ENCODE measurements around the gene TACC2. TPM values are rescaled to one million over a fixed set of nuclear protein-coding genes. Genes with fewer than 3 reads are reported as not detected.

Gene TACC2
- total RNA-seq, 4 donors from 2014 or later, result 191 to 400 (median 261) TPM

DNA sequence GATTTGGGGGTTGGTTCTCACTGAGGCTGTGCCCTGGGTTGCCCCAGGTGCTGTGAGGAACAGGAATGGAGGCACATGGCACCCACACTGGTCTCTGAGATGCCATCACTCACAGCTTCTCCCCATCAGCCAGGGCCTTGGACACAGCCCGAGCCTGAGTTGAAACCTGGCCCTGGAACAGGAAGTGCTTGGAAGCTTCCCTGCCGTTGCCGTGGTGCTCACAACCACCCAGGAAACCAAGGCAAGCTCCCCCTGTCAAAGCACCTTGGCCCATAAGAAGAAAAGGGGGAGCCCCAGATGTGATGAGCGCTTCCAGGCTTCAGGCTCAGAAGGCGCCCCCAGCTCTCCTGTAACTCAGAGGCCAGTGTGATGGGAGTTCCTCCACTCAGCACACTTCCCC lies 282.1 kb downstream of the TACC2 start, which contains the start of gene BTBD16:
Gene BTBD16 (plus strand): TSS at position 221 of the 400 bp plus-strand sequence. CDS start 3,786 bp downstream, outside the sequence.
- no peak within 1 kb of the TSS for H3K4me3 ChIP-seq (ENCODE audit: low read depth, poor library complexity, severe bottlenecking)
- WGBS, 2 donors, result 47 to 63% methylated on average over 5 of the region's 5 CpGs
- TF ChIP-seq POLR2A (IDR thresholded peaks at IDR 0.05), result no peak
- TF ChIP-seq, protein P1, sequence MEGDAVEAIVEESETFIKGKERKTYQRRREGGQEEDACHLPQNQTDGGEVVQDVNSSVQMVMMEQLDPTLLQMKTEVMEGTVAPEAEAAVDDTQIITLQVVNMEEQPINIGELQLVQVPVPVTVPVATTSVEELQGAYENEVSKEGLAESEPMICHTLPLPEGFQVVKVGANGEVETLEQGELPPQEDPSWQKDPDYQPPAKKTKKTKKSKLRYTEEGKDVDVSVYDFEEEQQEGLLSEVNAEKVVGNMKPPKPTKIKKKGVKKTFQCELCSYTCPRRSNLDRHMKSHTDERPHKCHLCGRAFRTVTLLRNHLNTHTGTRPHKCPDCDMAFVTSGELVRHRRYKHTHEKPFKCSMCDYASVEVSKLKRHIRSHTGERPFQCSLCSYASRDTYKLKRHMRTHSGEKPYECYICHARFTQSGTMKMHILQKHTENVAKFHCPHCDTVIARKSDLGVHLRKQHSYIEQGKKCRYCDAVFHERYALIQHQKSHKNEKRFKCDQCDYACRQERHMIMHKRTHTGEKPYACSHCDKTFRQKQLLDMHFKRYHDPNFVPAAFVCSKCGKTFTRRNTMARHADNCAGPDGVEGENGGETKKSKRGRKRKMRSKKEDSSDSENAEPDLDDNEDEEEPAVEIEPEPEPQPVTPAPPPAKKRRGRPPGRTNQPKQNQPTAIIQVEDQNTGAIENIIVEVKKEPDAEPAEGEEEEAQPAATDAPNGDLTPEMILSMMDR (IDR thresholded peaks at IDR 0.05), result no peak
- peak in 1 of 2 donors; percentile 52 for DNase-seq (ENCODE audit: low spot score in 2 of 2)
- intact Hi-C loops (cut with DNase I; ENCODE audit: low total_unique reads), result no loop called here

DNA sequence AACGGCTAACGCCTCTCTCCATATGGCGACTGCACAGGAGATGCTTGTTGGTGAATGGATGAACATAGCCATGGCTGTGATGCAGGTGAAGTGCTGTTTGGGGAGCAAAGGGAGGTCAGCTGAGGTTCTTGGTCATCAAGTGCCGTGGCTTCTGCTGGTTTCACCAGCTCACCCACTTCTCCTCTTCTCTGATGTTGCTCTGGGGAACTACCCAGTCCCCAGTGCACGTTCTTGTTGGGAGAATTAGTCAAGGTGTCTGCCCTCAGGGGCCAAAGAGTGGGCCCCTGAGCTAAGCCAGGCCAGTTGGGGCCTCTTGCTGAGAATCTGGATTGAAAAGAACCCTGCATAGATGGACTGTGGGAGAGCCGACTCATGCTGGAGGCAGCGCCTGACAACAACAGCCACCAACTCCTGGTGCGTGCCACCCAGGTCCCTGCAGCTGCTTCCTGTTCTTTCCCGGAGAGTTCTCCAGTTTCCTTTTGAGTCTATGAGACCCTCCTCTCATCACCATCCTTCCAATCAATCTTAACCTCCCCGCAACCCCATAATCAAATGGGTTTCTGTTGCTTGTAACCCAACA lies 285.1 kb downstream of the TACC2 start:
- peak in 1 of 2 donors; percentile 57 for DNase-seq (ENCODE audit: low spot score in 2 of 2)
- H3K4me3 ChIP-seq (ENCODE audit: low read depth, poor library complexity, severe bottlenecking), result no peak overlapping the region
- intact Hi-C loops (cut with DNase I; ENCODE audit: low total_unique reads), result no loop called here
- no peak for TF ChIP-seq POLR2A (IDR thresholded peaks at IDR 0.05)
- TF ChIP-seq, protein P1 (IDR thresholded peaks at IDR 0.05), result no peak
- WGBS, 2 donors, result 85 to 88% methylated on average over 10 of the region's 10 CpGs

DNA sequence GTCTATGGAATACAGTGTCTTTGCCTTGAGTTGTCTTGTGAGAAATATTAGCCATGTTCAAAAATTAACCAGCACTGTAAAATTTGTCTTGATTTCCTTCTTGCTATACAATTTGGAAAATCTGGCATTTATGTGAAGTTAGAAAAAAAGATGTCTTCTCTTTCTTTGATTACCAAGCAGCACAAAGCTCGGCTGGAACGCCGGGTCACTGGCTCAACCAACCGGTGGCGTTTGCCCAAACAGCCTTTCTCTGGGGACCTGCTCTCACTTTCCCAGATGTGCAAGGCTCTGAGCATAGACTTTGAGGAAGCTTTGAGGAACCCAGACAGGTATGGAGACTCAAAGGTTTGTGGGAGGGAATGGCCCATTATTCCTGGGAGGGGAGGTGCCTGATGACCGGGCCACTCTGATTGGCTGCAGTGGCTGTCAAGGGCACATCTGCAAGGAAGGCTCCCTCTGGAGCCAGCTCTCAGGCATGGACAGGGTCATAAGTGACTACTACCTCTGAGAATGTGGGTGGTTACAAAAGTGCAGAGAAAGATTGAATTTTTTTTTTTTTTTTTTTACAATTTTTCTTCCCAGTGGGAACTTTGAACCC lies 287.7 kb downstream of the TACC2 start:
- H3K4me3 ChIP-seq (ENCODE audit: low read depth, poor library complexity, severe bottlenecking), result no peak overlapping the region
- TF ChIP-seq, protein P1 (IDR thresholded peaks at IDR 0.05), result no peak
- no peak for TF ChIP-seq POLR2A (IDR thresholded peaks at IDR 0.05)
- intact Hi-C loops (cut with DNase I; ENCODE audit: low total_unique reads), result no loop called here
- 91 to 93% methylated on average over 6 of the region's 6 CpGs for WGBS, 2 donors
- peak in 1 of 2 donors; percentile 71 for DNase-seq (ENCODE audit: low spot score in 2 of 2)

DNA sequence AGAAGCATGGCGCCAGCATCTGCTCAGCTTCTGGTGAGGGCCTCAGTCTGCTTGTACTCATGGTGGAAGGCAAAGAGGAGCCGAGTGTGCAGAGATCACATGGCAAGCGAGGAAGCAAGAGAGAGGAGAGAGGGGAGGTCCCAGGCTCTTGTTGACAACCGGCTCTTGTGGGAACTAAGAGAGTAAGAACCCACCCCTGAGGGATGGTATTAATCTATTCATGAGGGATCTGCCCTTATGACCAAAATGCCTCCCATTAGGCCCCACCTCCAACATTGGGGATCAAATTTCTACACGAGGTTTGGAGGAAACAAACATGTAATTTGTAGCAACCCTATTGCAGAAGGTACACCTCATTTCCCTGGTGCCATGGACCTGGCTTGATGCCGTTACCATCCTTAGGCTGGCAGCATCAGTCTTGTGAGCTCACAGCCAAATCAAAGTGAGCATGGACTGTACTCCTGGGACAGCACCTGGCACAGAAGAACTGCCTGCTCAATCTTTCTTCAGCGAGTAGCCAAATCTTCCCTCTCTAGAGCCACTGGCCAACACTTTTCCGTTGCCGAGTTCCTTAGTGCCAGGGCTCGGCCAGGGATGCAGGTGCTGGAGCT lies 288.7 kb downstream of the TACC2 start:
- H3K4me3 ChIP-seq (ENCODE audit: low read depth, poor library complexity, severe bottlenecking), result no peak overlapping the region
- 77 to 80% methylated on average over 10 of the region's 10 CpGs for WGBS, 2 donors
- DNase-seq (ENCODE audit: low spot score in 2 of 2), result peak in 1 of 2 donors; percentile 60
- TF ChIP-seq POLR2A (IDR thresholded peaks at IDR 0.05), result no peak
- TF ChIP-seq, protein P1 (IDR thresholded peaks at IDR 0.05), result no peak
- intact Hi-C loops (cut with DNase I; ENCODE audit: low total_unique reads), result no loop called here

DNA sequence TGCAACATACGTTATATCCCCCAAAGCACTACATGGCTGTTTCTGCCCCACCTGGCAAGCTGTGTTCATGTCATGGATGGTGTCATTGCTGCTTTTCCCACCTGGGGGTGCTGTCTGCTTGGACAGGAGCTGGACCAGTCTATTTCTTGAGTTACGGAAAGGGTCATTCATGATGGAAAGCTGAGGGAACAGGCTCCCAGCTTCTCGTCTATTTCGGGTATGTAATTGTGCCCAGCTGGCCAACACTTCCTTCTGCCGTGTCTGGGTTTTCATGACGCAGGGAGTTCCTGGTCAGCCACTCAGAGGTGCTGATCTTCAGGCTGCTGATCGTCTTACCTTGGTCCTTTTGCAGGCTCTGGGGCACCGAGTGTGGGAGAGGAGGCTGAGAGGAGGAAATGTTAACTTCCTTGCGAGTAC lies 290.8 kb downstream of the TACC2 start:
- TF ChIP-seq POLR2A (IDR thresholded peaks at IDR 0.05), result no peak
- TF ChIP-seq, protein P1 (IDR thresholded peaks at IDR 0.05), result no peak
- peak in 1 of 2 donors; percentile 83 for DNase-seq (ENCODE audit: low spot score in 2 of 2)
- WGBS, 2 donors, result 33 to 44% methylated on average over 9 of the region's 9 CpGs
- no peak overlapping the region for H3K4me3 ChIP-seq (ENCODE audit: low read depth, poor library complexity, severe bottlenecking)
- intact Hi-C loops (cut with DNase I; ENCODE audit: low total_unique reads), result loop anchor here (10.0 kb wide), 1 partner anchor 285 kb away; the partner anchor contains the start of gene DMBT1

Data from lower leg skin (tissue), 4 donors.